Kidney (tissue), 14 donors: ENCODE measurements around the gene STOX2. TPM values are rescaled to one million over a fixed set of nuclear protein-coding genes. Genes with fewer than 3 reads are reported as not detected.

Experiments
- DNase-seq, 5 donors: peaks; one replicate each; pipeline ENCODE4 v3.0.0-alpha.2; 2013 to 2020
- FAIRE-seq: peaks from 2 replicates; lab custom pipeline; 2012; peaks lifted over from hg19 to GRCh38; lab: Jason Lieb, UNC
- H3K27ac ChIP-seq, 2 donors: one replicate each; pipeline ENCODE4 v1.7.0; 2013; ENCODE audit warnings: low read depth in 2 of 2, low read length in 2 of 2, inconsistent platforms in 1 of 2
- H3K27me3 ChIP-seq: one replicate; pipeline ENCODE4 v1.7.1; 2013; ENCODE audit warnings: low read length, inconsistent platforms; ENCODE audit not compliant: control insufficient read depth, insufficient read depth
- H3K36me3 ChIP-seq, 3 donors: one replicate each; pipeline versions ENCODE4 v1.7.0 to v1.7.1; 2013; ENCODE audit warnings: low read length in 3 of 3, control low read depth in 1 of 3, inconsistent platforms in 1 of 3; ENCODE audit not compliant: insufficient read depth in 3 of 3, control insufficient read depth in 2 of 3
- H3K4me1 ChIP-seq, 3 donors: one replicate each; pipeline versions ENCODE4 v1.7.0 to v1.7.1; 2013; ENCODE audit warnings: low read length in 3 of 3, inconsistent platforms in 1 of 3, low read depth in 1 of 3; ENCODE audit not compliant: control insufficient read depth in 2 of 3, insufficient read depth in 2 of 3
- H3K4me3 ChIP-seq, 3 donors: one replicate each; pipeline versions ENCODE4 v1.7.0 to v1.8.1; 2013; ENCODE audit warnings: low read length in 3 of 3, control low read depth in 1 of 3, inconsistent platforms in 1 of 3
- H3K9ac ChIP-seq, 3 donors: one replicate each; pipeline versions ENCODE4 v1.7.0 to v1.7.1; 2013; ENCODE audit warnings: low read length in 3 of 3, control low read depth in 1 of 3, inconsistent platforms in 1 of 3
- H3K9me3 ChIP-seq, 3 donors: one replicate each; pipeline versions ENCODE4 v1.7.0 to v1.7.1; 2013; ENCODE audit warnings: low read length in 3 of 3, control low read depth in 1 of 3, inconsistent platforms in 1 of 3; ENCODE audit not compliant: control insufficient read depth in 2 of 3, insufficient read depth in 1 of 3
- CTCF ChIP-seq: IDR thresholded peaks from 3 replicates; pipeline ENCODE4 v1.5.1; 2012; ENCODE audit warnings: mild to moderate bottlenecking, moderate library complexity, borderline replicate concordance; ENCODE audit not compliant: insufficient read depth; ENCODE audit errors: extremely low read depth
- intact Hi-C: fragments of 100-400 bp; cut with DNase I; formaldehyde crosslinking; loops from one replicate; pipeline ENCODE4 v1.11.1; 2022
- polyA plus RNA-seq: library from polyadenylated mRNA; stranded (reverse); fragments of 350-450 nt; fragmentation: Illumina TruSeq; extraction: RNeasy Lipid Tissue Mini Kit (QIAGEN cat#74804); gene quantifications from one replicate; pipeline ENCODE4 v1.2.3, GENCODE V29; 2014; ENCODE audit warnings: low read depth, low replicate concordance; ENCODE audit not compliant: insufficient read depth
- total RNA-seq: library from RNA; stranded (reverse); fragmentation: NEBNext Ultra II Directional; extraction: Animal tissue kit (Norgen Biotek cat#: 25700); gene quantifications from one replicate; pipeline ENCODE4 v1.2.1, GENCODE V29; 2021
- donor health status: control.
- donor health status: control.
- donor health status: control.
- donor health status: control.
- donor health status: control.
- donor health status: DM: yes; HTN: yes; CAD: no.
- donor health status: Normal renal cell carcinoma (clear cell type).

Gene STOX2
- total and polyA plus RNA-seq, 2 donors from 2014 or later: 0.69 to 31.8 TPM

GRCh38 chr4:183898456-183898855, 6.7 kb upstream of the STOX2 start:
- Histone ChIP-seq H3K9me3 (peaks cover 0 to 9% (median 0%) of the 10 kb centered on the region in 3 donors), H3K4me3 (no peak overlapping the region), H3K36me3 (no peaks in the 10 kb centered on the region), H3K27ac (no peak overlapping the region), H3K27me3 (no peaks in the 10 kb centered on the region), H3K9ac (no peak overlapping the region), H3K4me1 (no peaks in the 10 kb centered on the region)
- no peak for TF ChIP-seq CTCF
- no peak for DNase-seq
- FAIRE-seq: no peak
- intact Hi-C loops: no loop called here

- FAIRE-seq (no peak), DNase-seq (no peak)
- Histone ChIP-seq H3K27ac (no peak overlapping the region), H3K9me3 (peaks cover 0 to 9% (median 0%) of the 10 kb centered on the region in 3 donors), H3K4me1 (peaks cover 0 to 2% (median 2%) of the 10 kb centered on the region in 3 donors), H3K27me3 (no peaks in the 10 kb centered on the region), H3K36me3 (no peaks in the 10 kb centered on the region), H3K4me3 (no peak overlapping the region), H3K9ac (no peak overlapping the region)
- intact Hi-C loops: no loop called here
- no peak for TF ChIP-seq CTCF
Observed at GRCh38 chr4:183903021-183903760, 1.9 kb upstream of the STOX2 start.

GRCh38 chr4:183905593-183906488, 734 bp downstream of the STOX2 start:
- intact Hi-C loops: no loop called here
- no peak for FAIRE-seq
- no peak overlapping the region for H3K27ac ChIP-seq
- no peaks in the 10 kb centered on the region for H3K36me3 ChIP-seq
- peak overlapping the region in 2 of 3 donors; percentile 17 to 63 for H3K9ac ChIP-seq
- H3K9me3 ChIP-seq: no peaks in the 10 kb centered on the region
- no peaks in the 10 kb centered on the region for H3K27me3 ChIP-seq
- TF ChIP-seq CTCF: no peak
- peak overlapping the region; percentile 59 to 72 (median 65) for H3K4me3 ChIP-seq
- peaks cover 0 to 2% (median 2%) of the 10 kb centered on the region in 3 donors for H3K4me1 ChIP-seq
- DNase-seq: peak in 4 of 5 donors; percentile 63 to 76 (median 73)
